ENCODE data around the gene LYPD5. TPM values are rescaled to one million over a fixed set of nuclear protein-coding genes. Genes with fewer than 3 reads are reported as not detected.

Gene LYPD5, protein sequence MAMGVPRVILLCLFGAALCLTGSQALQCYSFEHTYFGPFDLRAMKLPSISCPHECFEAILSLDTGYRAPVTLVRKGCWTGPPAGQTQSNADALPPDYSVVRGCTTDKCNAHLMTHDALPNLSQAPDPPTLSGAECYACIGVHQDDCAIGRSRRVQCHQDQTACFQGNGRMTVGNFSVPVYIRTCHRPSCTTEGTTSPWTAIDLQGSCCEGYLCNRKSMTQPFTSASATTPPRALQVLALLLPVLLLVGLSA
- 8.0 and 10.0 TPM in 2 replicates for polyA plus RNA-seq

DNA sequence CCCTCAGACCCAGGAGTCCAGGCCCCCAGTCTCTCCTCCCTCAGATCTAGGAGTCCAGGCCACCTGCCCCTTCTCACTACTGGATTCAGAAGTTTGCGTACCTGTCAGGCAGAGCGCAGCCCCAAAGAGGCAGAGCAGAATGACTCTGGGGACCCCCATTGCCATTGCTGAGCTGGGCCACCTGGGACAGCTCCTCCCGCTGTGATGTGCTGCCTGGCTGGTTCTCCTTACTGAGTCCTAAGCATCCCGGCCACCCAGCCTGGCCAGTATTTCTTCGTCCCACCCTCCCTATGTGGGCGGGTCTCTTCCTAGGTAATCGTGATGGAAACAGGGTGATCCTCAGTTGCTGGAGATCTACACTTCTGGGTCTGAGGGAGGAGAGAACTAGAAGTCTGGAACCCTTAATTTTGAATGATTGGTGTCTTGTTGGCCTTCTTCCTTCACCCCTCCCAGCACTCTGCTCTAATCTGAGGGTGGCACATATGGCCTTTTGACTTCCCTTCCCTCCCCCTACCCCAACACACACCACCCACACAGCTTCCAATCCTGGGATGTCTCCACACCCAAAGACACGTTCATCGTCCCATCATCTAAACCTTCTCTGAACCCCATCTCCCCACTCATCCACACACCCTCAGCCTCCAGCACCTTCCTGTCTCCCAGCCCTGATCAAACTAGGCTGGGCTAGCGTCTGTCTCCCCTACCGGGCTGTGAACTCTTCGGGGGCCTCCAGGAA is at the start of gene LYPD5:
Gene LYPD5 (minus strand): TSS at position 232 of the 736 bp plus-strand sequence. CDS start 67 bp downstream, at position 165.

DNA sequence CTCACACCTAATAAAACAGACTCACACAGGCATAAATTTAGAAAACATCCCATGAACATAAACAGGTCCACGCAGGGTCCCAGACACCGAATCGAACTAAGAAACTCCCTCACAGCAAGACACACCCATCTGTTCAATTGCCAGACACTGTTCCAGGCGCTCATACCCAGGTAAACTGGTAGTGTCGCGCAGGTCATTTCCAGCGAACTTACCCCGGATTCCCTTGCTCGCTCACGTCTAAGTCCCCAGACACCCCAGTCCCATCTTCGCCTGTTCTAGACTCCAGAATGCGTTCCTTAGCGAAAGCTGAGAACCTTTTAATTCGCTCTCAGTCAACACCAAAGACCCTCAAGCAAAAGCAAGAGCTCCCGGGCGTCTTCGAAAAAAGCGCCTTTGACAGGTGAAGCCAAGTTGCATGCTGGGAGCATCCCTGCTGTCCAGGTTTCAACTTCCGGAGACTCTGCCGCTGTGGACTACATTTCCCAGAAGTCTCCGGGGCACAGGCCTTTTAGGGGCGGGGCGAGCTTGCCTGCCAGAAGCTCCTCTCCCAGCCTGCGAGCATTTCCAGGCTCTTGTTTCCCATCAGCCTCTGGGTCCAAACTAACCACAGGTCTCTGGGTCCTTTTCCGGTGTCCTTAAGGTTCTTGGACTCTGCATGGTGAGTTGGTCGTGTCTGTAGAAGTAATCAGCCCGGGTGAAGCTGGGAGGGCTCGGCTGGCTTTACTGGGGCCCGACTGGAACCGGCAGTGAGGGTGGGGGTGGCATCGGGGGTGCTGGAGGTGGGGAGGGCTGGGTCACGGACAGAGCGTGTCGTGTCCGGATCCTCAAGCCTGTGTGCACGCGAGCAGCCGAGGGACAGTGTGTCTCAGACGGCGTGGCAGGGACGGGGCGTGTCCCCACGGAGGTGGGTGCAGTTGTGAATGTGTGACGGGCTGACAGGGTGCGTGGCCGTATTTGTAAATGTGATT is 24.8 kb upstream of the LYPD5 start, which contains the start of gene ZNF283:
Gene ZNF283 (plus strand): TSS at position 535 of the 968 bp plus-strand sequence. CDS start 6,184 bp downstream, outside the sequence.

DNA sequence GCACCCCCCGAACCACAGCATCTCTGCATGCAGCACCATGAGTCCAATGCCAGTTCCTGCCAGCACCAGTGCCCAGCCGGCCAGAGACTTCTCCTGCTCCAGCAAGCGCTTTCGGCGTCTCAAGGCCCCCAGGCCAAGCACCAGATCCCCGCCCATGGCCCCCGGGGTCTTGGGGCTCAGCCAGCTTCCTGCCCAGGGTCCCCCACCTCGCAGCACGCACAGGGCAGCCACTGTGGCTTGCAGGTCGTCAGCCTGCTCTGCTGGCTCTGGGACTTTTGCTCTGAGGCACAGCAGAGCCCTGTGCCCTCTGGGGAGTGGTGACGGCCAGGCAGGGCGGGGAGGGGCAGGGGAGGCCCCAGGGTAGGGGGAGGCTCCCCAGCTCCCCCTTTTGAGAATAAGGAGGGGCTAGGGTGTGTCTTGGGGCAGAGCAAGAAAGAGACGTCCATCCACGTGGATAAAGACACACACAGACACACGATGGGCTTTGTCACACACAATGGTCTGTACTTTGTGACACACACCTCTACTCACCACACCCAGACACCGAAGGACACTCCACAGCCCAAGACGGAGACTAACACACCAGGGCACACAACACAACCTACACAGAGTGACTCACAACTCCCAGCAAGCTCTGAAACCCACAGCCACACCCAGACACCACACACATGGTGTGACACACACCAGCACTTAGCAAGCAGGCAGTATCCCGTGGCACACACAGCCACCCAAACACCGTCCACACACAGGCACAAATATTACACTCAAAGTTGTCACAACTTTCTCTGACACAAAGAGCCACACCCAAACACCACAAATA is 21.3 kb downstream of the LYPD5 start, which contains the start of gene KCNN4:
Gene KCNN4 (minus strand): TSS at position 268 of the 820 bp plus-strand sequence. CDS start 112 bp downstream, at position 156.

DNA sequence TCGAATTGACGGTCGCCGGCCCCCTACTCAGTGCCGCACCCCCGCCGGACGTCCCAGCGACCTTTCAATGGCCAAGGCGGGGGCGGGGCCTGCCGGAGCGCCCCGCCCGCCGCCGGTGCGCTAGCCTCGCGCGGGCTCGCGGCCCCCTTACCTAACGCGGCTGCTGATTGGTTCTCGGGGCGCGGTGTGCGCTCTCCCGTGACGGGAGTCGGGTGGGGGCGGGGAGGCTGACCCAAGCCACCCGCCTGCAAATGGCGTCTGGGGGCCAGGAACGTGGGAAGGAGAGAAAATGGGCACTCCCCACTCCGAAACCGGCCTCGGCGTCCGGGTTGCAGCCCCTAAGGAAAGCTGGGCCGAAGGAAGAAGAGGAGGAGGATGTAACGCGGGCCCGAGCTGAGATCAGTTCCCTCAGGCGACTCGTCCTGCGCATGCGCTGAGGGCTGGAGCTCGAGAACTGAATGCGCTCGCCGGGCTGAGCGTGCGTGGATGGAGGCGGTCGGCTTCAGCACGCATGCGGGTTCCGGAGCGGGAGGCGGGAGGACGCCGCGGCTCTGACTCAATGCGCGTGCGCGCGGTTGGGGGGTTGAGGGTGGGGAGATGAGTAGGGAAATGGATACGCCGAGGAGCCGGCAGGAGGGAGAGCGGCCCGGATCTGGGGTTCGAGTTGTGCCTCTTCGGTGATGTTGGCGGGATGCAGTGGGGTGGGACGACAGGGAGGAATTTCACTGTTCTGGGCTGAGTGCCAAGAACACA is 47.6 kb downstream of the LYPD5 start, which contains the start of gene SMG9:
Gene SMG9 (minus strand): TSS at position 460 of the 753 bp plus-strand sequence. CDS start 4,221 bp downstream, outside the sequence.

Other genes starting within 250 kb of the LYPD5 start
- 6.7 and 7.5 TPM in 2 replicates for gene XRCC1, start 226.9 kb downstream of the LYPD5 start, polyA plus RNA-seq
- 2.3 and 17.2 TPM in 2 replicates for gene PINLYP, start 226.6 kb downstream of the LYPD5 start, polyA plus RNA-seq
- gene IRGQ, start 206.3 kb downstream of the LYPD5 start, polyA plus RNA-seq, result 11.0 and 21.0 TPM in 2 replicates
- gene ZNF576, start 205.9 kb downstream of the LYPD5 start, polyA plus RNA-seq, result 7.6 and 9.6 TPM in 2 replicates
- not detected in 2 replicates for gene SRRM5, start 190.4 kb downstream of the LYPD5 start, polyA plus RNA-seq
- 2.1 and 4.3 TPM in 2 replicates for gene ZNF428, start 182.8 kb downstream of the LYPD5 start, polyA plus RNA-seq
- gene CADM4, start 162.6 kb downstream of the LYPD5 start, polyA plus RNA-seq, result 4.4 and 12.0 TPM in 2 replicates
- gene PLAUR, start 132.3 kb downstream of the LYPD5 start, polyA plus RNA-seq, result 11.1 and 12.1 TPM in 2 replicates
- gene IRGC, start 86.4 kb downstream of the LYPD5 start, polyA plus RNA-seq, result not detected in 2 replicates
- 14.6 and 17.4 TPM in 2 replicates for gene SMG9, start 47.5 kb downstream of the LYPD5 start, polyA plus RNA-seq
- 4.1 TPM in 1 of 2 replicates, not detected in the other for gene KCNN4, start 21.5 kb downstream of the LYPD5 start, polyA plus RNA-seq
- 9.2 and 20.3 TPM in 2 replicates for gene ZNF283, start 24.9 kb upstream of the LYPD5 start, polyA plus RNA-seq
- gene ZNF404, start 81.5 kb upstream of the LYPD5 start, polyA plus RNA-seq, result 33.5 and 40.2 TPM in 2 replicates
- 2.8 and 3.4 TPM in 2 replicates for gene ZNF45, start 132.8 kb upstream of the LYPD5 start, polyA plus RNA-seq
- 4.2 TPM in 1 of 2 replicates, not detected in the other for gene ZNF221, start 148.8 kb upstream of the LYPD5 start, polyA plus RNA-seq
- gene ZNF155, start 181.7 kb upstream of the LYPD5 start, polyA plus RNA-seq, result 1.3 and 3.4 TPM in 2 replicates
- gene ZNF230, start 200.5 kb upstream of the LYPD5 start, polyA plus RNA-seq, result 3.3 and 4.5 TPM in 2 replicates
- 5.5 and 7.5 TPM in 2 replicates for gene ZNF222, start 222.9 kb upstream of the LYPD5 start, polyA plus RNA-seq
- gene ZNF223, start 249.6 kb upstream of the LYPD5 start, polyA plus RNA-seq, result 9.5 and 11.2 TPM in 2 replicates

Measured in Purkinje cell (primary cell).